Activated T-cell treated with anti-CD3 and anti-CD28 coated beads for 48 hours (primary cell): ENCODE results near the gene IFIT1.
"Not testable (repeated sequence)": the region's sequence is repeated elsewhere in the genome, so short reads cannot be mapped to it uniquely, and the experiment has no call there.

Experiments used
- DNase-seq: peaks from one replicate; pipeline ENCODE4 v3.0.0-alpha.2; 2020; ENCODE audit warnings: low read depth

IFIT1 gene, protein sequence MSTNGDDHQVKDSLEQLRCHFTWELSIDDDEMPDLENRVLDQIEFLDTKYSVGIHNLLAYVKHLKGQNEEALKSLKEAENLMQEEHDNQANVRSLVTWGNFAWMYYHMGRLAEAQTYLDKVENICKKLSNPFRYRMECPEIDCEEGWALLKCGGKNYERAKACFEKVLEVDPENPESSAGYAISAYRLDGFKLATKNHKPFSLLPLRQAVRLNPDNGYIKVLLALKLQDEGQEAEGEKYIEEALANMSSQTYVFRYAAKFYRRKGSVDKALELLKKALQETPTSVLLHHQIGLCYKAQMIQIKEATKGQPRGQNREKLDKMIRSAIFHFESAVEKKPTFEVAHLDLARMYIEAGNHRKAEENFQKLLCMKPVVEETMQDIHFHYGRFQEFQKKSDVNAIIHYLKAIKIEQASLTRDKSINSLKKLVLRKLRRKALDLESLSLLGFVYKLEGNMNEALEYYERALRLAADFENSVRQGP

DNA sequence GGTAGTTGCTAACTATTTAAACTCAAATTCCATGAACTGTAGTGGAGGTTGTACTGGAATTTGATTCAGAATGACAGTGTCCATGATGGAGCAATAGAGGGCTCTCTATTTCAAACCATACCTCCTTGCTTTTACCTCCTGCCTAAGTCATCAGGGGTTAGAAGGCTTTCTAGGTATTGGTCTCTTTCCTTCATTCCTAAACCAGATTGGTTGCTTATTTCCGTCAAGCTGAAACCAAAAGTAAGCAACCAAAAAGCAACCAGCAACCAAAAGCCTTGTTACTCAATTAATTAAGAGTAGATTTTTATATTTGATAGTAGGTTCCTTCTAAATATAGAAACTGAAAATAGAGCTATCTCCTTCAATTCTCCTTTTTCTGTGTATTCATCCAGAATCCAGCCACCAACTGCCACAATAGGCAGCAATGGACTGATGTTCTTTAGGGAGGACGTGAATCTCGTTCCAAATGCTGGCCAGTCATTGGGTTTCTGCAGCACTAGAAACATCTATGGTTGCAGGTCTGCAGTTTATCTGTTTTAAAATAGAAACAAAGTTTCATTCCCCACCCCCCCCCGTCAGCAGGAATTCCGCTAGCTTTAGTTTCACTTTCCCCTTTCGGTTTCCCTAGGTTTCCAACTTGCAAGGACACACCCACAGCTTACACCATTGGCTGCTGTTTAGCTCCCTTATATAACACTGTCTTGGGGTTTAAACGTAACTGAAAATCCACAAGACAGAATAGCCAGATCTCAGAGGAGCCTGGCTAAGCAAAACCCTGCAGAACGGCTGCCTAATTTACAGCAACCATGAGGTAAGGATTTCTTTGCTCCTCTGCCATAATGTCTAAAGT is at the start of gene IFIT1:
IFIT1 (plus strand) TSS at position 717 of the 850 bp plus-strand sequence; CDS start at position 807, 90 bp downstream.
- DNase-seq: no peak

DNA sequence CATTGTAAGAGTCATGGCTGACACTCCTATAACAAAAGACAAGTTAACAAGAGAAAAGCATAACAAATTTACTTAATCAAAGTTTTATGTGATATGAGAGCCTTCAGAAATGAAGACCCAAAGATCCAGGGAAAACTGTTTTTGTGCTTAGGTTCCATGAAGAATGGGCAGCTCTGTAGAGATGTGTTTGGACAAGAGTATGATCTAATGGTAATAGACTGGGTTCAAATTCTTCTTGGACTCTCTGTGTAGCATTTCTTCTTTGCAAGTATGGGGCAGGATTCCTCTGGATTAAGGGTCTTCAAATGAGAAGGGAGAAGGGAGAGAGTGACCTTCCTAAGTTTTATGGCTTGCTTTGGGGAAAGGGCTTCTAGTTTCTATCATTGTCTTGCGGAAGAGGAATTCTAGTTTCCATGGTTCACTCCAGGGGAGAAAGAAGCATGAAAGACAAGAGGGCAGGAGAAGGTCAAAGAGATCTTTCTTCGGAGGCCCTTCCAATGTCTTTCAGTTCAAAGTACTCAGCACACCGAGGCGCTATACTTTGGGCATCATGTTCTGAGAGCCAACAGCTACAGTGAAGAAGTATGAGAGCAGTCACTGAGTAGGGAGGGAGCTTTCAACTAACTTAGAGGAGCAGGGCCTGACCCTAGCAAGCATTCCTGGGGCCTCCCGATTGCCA is 49.2 kb upstream of the IFIT1 start:
- DNase-seq: no peak

- DNase-seq: no peak
Measured at GRCh38 chr10:89344156-89344555, 48.3 kb upstream of the IFIT1 start.

GRCh38 chr10:89345367-89346000 is 46.9 kb upstream of the IFIT1 start:
- DNase-seq: no peak

GRCh38 chr10:89346405-89347254 is 45.8 kb upstream of the IFIT1 start:
- DNase-seq: no peak

GRCh38 chr10:89347701-89348457 is 44.5 kb upstream of the IFIT1 start:
- no peak for DNase-seq

- no peak for DNase-seq
Measured at GRCh38 chr10:89348481-89348880, 43.9 kb upstream of the IFIT1 start.

- no peak for DNase-seq
Measured at GRCh38 chr10:89348975-89349374, 43.4 kb upstream of the IFIT1 start.

DNA sequence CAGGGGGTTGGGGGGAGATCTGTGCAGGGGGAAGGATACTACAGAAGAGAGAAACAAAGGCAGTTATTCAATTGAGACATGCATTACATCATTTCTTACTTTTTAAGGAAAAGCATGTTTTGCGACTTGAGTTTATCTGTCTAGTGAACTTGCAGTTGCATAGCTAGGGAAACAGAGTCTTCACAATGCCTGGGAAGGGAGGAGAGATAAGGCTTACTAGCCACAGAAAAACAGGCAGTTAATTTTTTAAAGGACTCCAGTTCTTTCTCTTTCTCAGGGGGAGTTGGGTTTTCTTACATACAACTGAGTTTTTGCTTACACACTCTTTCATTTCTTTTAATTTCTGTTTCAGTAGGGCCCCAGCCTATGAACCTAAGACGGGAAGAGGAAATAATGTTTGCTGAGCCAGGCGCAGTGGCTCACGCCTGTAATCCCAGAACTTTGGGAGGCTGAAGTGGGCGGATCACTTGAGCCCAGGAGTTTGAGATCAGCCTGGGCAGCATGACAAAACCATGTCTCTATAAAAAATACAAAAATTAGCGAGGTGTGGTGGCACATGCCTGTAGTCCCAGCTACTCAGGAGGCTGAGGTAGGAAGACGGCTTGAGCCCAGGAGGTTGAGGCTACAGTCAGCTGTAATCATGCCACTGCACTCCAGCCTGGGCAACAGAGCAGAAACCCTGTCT is 41.6 kb upstream of the IFIT1 start:
- DNase-seq: not testable (repeated sequence)

DNA sequence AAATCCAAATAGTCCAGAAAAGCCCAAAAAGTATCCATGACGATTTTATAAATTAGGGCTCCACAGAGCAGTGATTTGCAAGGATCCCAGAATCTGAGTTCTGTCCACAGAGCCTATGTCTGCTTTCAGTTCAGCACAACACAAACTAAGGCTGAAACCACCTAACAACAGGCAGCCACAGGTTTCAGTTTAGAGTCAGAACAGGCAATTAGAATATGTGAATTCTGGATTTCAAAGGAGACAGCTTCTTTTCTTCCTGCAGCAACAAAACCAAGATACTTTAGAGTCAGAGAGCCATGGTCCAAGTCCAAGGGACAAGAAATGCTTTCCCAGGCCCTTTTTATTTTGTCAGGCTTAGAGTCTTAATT is 41.0 kb upstream of the IFIT1 start:
- DNase-seq: no peak

GRCh38 chr10:89351780-89352597 is 40.4 kb upstream of the IFIT1 start:
- DNase-seq: no peak

DNA sequence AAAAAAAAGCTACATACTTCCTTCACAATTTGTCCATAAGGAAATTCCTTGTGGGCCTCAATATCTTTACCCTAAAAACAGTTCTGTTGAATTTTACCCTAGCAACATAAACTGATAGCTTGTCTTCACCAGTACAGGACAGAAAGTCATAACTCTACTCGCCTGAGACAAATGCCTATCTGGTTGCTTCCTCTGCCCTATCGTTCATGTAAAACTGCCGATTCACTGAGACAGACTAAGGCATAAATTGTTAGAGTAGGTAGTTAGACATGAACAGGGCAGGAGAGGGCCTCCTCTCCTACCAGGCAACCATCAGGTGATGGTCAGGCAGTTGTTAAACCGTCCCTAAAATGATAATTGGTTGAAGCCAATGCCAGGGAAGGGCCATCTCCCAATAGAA is 39.6 kb upstream of the IFIT1 start:
- no peak for DNase-seq

DNA sequence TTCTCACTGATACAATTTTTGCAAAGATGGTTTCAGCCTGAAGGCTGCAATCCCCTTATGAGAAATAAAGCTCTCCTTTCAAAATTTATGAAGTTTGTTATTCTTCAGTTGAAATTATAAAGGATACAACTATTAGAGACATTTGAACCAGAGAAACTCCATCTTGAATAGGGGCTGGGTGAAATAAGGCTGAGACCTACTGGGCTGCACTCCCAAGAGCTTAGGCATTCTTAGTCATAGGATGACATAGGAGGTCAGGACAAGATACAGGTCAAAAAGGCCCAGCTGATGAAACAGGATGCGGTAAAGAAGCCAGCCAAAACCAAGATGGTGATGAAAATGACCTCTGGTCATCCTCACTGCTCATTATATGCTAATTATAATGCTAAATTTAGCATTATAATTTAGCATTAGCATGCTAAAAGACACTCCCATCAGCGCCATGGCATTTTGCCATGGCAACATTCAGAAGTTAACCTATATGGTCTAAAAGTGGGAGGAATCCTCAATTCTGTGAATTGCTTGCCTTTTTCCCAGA is 37.0 kb upstream of the IFIT1 start:
- no peak for DNase-seq

DNA sequence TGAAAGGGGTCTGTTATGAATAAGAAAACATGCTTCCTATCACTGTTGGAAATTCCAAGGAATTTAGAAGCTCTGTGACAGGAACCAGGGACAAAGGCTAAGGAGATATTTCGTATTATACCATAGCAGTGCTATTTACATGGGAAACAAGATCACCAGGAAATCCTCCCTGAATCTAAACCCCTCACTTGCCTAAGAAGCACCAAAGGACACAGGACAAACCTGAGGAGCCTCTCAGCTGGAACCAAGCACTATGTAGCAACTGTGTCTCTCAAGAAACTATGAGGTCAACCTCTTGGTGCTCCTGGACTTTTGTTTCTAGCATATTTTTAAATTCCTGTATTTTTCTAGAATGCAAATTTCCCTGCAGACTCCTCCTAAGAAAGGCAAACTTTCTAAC is 35.3 kb upstream of the IFIT1 start:
- DNase-seq: no peak

- DNase-seq: no peak
Measured at GRCh38 chr10:89357975-89358374, 34.4 kb upstream of the IFIT1 start.

DNA sequence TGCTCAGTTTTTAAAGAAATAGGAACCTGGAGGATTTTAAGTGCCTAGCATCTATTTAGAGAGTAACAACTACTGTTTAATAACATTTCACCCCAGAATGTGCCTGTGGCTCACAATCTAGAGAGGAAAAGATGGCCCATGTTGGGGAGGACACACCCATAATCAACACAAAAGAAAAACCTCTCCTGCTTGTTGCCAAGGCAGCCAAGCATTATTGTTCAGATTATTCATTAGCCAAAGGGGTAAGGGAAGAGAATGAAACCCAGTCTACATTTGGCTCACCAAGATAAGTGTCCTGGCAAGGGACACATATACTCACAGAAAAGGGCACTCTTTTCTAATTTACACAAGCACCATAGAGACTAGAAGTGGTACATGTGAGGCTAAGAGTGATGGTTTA is 32.3 kb upstream of the IFIT1 start:
- DNase-seq: no peak

DNA sequence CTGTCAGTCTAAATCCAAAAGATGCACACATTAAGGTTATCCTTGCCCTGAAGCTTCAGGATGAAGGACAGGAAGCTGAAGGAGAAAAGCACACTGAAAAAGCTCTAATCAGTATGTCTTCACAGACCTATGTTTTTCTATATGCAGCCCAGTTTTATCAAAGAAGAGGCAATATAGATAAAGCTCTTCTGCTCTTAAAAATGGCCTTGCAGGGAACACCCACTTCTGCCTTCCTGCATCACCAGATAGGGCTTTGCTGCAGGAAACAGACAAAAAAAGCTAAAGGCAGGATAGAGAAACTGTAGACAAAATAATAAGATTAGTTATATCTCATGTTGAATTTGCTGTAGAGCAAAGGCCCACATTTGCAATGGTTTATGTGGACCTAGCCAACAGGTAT is 29.5 kb upstream of the IFIT1 start:
- no peak for DNase-seq

- DNase-seq: no peak
Measured at GRCh38 chr10:89363729-89364442, 28.5 kb upstream of the IFIT1 start.
